ENCODE results near the gene DNMT3A. TPM values are rescaled to one million over a fixed set of nuclear protein-coding genes. Genes with fewer than 3 reads are reported as not detected.

Gene DNMT3A
- total RNA-seq, 1 donor from 2014 or later = 12.9 TPM

DNA sequence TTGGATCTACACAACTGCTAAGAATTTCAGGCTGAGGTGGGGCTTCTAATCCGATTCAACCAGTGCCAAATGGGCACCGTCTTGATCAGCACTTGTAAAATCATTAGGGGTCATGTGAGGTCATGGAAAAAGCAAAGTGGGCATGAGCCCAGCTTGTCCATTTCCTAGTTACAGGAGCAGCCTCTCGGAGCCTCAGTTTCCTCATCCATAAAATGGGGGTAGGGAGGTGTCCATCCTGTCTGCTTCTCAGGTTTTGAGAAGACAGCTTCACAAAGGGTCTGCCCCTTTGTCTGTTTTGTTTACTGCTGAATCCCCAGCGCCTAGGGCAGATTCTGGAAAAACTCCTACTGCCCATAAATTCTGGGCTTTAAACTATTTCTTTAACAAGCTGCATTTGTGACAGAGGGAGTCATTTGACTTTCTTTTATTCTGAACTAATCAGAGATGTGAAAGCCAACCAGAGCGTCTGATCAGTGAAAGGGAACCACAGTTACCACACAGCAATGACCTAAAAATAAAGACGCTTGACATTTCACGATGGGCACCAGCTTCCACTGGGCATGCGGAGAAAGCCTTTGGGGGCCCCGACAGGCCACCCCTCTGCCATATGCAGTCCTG, 38.9 kb downstream of the DNMT3A start:
- no peak for FAIRE-seq
- no peak for DNase-seq (ENCODE audit: low read depth)
- TF ChIP-seq, protein P1, sequence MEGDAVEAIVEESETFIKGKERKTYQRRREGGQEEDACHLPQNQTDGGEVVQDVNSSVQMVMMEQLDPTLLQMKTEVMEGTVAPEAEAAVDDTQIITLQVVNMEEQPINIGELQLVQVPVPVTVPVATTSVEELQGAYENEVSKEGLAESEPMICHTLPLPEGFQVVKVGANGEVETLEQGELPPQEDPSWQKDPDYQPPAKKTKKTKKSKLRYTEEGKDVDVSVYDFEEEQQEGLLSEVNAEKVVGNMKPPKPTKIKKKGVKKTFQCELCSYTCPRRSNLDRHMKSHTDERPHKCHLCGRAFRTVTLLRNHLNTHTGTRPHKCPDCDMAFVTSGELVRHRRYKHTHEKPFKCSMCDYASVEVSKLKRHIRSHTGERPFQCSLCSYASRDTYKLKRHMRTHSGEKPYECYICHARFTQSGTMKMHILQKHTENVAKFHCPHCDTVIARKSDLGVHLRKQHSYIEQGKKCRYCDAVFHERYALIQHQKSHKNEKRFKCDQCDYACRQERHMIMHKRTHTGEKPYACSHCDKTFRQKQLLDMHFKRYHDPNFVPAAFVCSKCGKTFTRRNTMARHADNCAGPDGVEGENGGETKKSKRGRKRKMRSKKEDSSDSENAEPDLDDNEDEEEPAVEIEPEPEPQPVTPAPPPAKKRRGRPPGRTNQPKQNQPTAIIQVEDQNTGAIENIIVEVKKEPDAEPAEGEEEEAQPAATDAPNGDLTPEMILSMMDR (IDR thresholded peaks at IDR 0.05; ENCODE audit: insufficient read depth, low read length, severe bottlenecking) = no peak
- H3K27me3 ChIP-seq (ENCODE audit: control insufficient read depth, insufficient read depth, low read length) = no peaks in the 10 kb centered on the region
- peaks cover 2% of the 10 kb centered on the region for H3K36me3 ChIP-seq (ENCODE audit: control insufficient read depth, insufficient read depth, low read length)
- no peak overlapping the region for H3K4me3 ChIP-seq (ENCODE audit: low read depth, low read length)

DNA sequence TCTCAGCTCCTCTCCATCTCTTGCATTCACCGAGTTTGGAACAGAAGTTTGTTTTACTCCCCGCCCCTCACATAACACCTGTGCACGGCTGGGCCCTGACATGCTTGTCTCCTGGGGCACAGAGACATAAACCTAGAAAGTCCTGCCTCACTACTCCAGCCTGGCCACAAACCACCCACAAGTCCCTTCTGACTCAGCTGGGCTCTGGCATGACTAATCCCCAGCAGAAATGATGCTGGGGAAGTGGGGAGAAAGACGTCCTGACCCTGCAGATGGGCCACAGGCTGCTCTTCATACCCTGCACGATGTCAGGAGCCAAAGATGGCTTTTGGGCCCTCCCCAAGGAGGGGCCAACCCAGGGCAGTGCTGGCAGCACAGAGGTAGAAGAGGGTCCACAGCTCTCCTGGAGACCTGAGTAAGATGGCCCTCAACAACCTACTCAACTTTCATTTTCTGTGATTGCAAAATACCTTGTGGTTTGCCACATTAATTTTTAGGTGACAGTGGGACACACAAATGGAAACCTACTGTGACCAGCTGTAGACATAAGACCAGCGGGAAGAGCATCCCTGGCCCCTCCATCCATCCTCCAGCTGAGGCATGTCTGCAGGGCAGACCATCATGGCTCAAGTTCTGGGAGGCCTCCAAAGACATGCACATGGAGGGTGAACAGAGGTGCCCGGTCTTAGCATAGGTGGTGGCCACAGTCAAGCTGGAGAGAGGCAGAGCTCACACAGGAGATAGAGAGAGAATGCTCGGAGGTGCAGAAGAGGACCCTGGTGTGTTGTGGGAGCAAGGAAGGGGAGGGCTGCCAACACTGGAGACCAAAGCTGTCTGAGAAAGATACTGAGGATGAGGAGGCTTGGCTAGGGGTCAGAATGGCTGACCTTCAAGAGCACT, 40.0 kb downstream of the DNMT3A start:
- peak; percentile 96 for FAIRE-seq

GRCh38 chr2:25300001-25300400, 41.7 kb downstream of the DNMT3A start:
- no peak for DNase-seq (ENCODE audit: low read depth)
- H3K4me3 ChIP-seq (ENCODE audit: low read depth, low read length) = no peak overlapping the region
- no peaks in the 10 kb centered on the region for H3K27me3 ChIP-seq (ENCODE audit: control insufficient read depth, insufficient read depth, low read length)
- TF ChIP-seq, protein P1 (IDR thresholded peaks at IDR 0.05; ENCODE audit: insufficient read depth, low read length, severe bottlenecking) = no peak
- FAIRE-seq = no peak
- H3K36me3 ChIP-seq (ENCODE audit: control insufficient read depth, insufficient read depth, low read length) = peaks cover 2% of the 10 kb centered on the region

More for the DNA sequence above, 40.0 kb downstream of the DNMT3A start:
- Histone ChIP-seq H3K36me3 (ENCODE audit: control insufficient read depth, insufficient read depth, low read length) (peaks cover 2% of the 10 kb centered on the region), H3K27me3 (ENCODE audit: control insufficient read depth, insufficient read depth, low read length) (no peaks in the 10 kb centered on the region), H3K4me3 (ENCODE audit: low read depth, low read length) (no peak overlapping the region)
- DNase-seq (ENCODE audit: low read depth) = peak; percentile 96
- TF ChIP-seq, protein P1 (IDR thresholded peaks at IDR 0.05; ENCODE audit: insufficient read depth, low read length, severe bottlenecking) = no peak

GRCh38 chr2:25298776-25299431, 42.8 kb downstream of the DNMT3A start:
- FAIRE-seq = no peak
- no peak for DNase-seq (ENCODE audit: low read depth)
- H3K36me3 ChIP-seq (ENCODE audit: control insufficient read depth, insufficient read depth, low read length) = peaks cover 2% of the 10 kb centered on the region
- TF ChIP-seq, protein P1 (IDR thresholded peaks at IDR 0.05; ENCODE audit: insufficient read depth, low read length, severe bottlenecking) = no peak
- H3K4me3 ChIP-seq (ENCODE audit: low read depth, low read length) = no peak overlapping the region
- H3K27me3 ChIP-seq (ENCODE audit: control insufficient read depth, insufficient read depth, low read length) = no peaks in the 10 kb centered on the region

DNA sequence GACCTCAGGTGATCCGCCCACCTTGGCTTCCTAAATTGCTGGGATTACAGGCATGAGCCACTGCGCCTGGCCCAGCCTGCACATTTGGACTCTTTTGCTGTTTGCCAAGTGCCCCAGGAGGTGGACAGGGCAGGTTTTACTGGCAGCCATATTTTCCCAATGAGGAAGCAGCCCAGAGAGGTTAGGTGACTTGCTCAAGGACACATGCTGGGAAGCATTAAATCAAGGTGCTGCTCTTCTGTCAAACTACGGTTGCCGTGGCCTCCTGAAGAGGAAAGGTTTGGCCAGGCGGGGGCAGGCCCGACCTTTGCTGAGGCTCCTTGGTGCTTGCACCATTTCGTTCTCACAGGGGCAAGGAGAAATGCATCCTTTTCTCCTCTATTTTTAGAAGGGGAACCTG, 44.0 kb downstream of the DNMT3A start:
- TF ChIP-seq, protein P1 (IDR thresholded peaks at IDR 0.05; ENCODE audit: insufficient read depth, low read length, severe bottlenecking) = no peak
- Histone ChIP-seq H3K36me3 (ENCODE audit: control insufficient read depth, insufficient read depth, low read length) (peaks cover 2% of the 10 kb centered on the region), H3K27me3 (ENCODE audit: control insufficient read depth, insufficient read depth, low read length) (no peaks in the 10 kb centered on the region), H3K4me3 (ENCODE audit: low read depth, low read length) (no peak overlapping the region)
- DNase-seq (ENCODE audit: low read depth) (no peak), FAIRE-seq (no peak)

All from bronchial epithelial cell (primary cell).